ENCODE results near the gene MED8. TPM values are rescaled to one million over a fixed set of nuclear protein-coding genes. Genes with fewer than 3 reads are reported as not detected.

The MED8 gene
- total and polyA plus RNA-seq, 12 donors: 10.5 to 32.4 (median 13.9) TPM

DNA sequence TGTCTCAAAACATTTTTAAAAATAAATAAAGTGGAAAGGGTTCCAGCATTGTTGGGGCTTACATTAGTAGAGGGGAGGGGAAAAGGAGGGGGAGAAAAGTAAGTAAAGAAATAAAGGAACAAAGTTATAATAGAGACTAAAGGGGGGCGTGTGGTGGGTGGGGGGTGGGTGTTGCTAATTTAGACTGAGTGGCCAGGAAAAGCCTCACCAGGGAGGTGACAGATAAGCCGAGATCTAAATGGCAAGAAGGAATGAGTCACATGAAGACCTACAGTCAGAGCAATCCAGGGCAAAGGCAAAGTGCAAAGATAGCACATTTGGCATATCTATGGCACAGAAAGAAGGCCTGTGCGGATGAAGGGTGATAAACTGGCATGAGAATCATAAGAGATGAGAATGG, 44.5 kb downstream of the MED8 start:
- no peaks in the 10 kb centered on the region for H3K9me3 ChIP-seq
- intact Hi-C loops (cut with DNase I): loop anchor here in 3 of 10 donors (5.0 kb wide), 3 partner anchors 43 to 108 kb away; partner anchors contain the start of gene TIE1 (in 1 of the 3)
- H3K27me3 ChIP-seq: no peaks in the 10 kb centered on the region
- ATAC-seq (peak in 6 of 8 donors; percentile 13 to 43 (median 32)), DNase-seq (peak in 1 of 2 donors; percentile 48)
- peaks cover 10 to 64% (median 28%) of the 10 kb centered on the region in 9 donors for H3K4me1 ChIP-seq
- peak overlapping the region; percentile 79 to 98 (median 88) for H3K27ac ChIP-seq
- no peak for TF ChIP-seq CTCF (IDR thresholded peaks at IDR 0.05)
- H3K36me3 ChIP-seq: no peaks in the 10 kb centered on the region
- 35 to 45% methylated on average over 3 of the region's 3 CpGs for WGBS, 2 donors
- no peak overlapping the region for H3K4me3 ChIP-seq

GRCh38 chr1:43344267-43344850, 45.2 kb downstream of the MED8 start:
- Histone ChIP-seq H3K4me1 (peaks cover 10 to 56% (median 25%) of the 10 kb centered on the region in 9 donors), H3K4me3 (peak overlapping the region in 1 of 10 donors; percentile 3), H3K36me3 (no peaks in the 10 kb centered on the region), H3K27ac (peak overlapping the region; percentile 79 to 98 (median 88)), H3K27me3 (no peaks in the 10 kb centered on the region), H3K9me3 (no peaks in the 10 kb centered on the region)
- no peak for TF ChIP-seq CTCF (IDR thresholded peaks at IDR 0.05)
- WGBS, 2 donors: 26 to 33% methylated on average over 4 of the region's 4 CpGs
- peak; percentile 33 to 79 (median 66) for ATAC-seq
- intact Hi-C loops (cut with DNase I): loop anchor here in 1 of 10 donors (5.0 kb wide), 1 partner anchor 42 kb away; the partner anchor contains the start of gene TIE1
- peak in 1 of 2 donors; percentile 60 for DNase-seq

DNA sequence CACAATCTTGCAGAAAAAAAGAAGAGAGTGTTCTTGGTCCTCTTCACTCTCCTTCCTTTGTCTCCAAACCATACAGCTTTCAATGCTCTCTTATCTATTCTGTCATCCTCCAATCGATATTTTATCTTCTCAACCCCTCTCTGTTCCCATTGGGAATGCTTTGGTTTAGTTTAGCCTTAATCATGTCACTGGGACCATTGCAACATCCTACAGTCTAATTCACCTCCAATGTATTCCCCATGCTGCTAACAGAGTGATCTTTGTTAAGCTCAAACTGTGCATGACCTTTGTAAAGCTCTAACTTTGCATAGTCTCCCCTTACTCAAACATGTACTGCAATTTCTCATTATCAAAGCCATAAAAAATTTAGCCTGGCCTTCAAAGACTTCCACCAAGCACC, 49.0 kb downstream of the MED8 start:
- H3K27me3 ChIP-seq: no peaks in the 10 kb centered on the region
- no peak for TF ChIP-seq CTCF (IDR thresholded peaks at IDR 0.05)
- no peak overlapping the region for H3K4me3 ChIP-seq
- intact Hi-C loops (cut with DNase I): loop anchor here in 1 of 10 donors (5.0 kb wide), 1 partner anchor 38 kb away; the partner anchor contains the start of gene TIE1
- H3K4me1 ChIP-seq: peaks cover 7 to 29% (median 19%) of the 10 kb centered on the region in 9 donors
- no peak overlapping the region for H3K27ac ChIP-seq
- whole genome bisulfite sequencing, 2 donors: 54 to 66% methylated on average over 1 of the region's 1 CpG
- DNase-seq (no peak), ATAC-seq (no peak)
- H3K9me3 ChIP-seq: no peaks in the 10 kb centered on the region
- H3K36me3 ChIP-seq: no peaks in the 10 kb centered on the region

DNA sequence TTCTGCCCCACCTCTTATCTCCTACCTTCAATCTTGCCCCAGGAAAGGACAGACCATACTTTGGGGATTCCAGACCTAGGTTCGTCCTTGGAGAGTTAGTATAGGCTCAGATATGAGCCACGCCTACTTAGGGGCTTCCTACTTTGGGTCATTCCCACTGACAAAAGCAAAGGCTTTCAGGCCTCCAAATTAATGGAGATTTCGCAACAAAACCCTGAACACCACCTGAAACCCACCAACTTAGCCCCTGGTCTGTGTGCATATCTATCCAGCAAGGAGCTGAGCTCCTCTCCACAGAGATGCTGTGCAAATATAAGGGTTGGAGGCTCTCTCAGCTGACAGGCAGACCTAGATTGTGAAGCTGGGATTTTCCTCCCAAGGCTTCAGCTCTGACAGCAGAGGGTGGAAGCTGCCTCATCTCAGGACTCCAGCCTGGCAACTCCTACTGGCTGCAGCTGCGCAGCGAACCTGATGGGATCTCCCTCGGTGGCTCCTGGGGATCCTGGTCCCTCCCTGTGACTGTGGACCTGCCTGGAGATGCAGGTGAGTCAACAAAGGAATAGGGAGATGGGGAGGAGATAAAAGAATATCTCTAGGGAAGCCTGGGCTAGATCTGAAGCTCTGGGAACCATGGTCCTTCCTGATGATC, 49.9 kb downstream of the MED8 start:
- no peaks in the 10 kb centered on the region for H3K27me3 ChIP-seq
- H3K36me3 ChIP-seq: no peaks in the 10 kb centered on the region
- intact Hi-C loops (cut with DNase I): loop anchor here in 1 of 10 donors (5.0 kb wide), 1 partner anchor 37 kb away; the partner anchor contains the start of gene TIE1
- H3K27ac ChIP-seq: no peak overlapping the region
- WGBS, 2 donors: 95% methylated on average over 6 of the region's 6 CpGs
- no peak for TF ChIP-seq CTCF (IDR thresholded peaks at IDR 0.05)
- DNase-seq (no peak), ATAC-seq (no peak)
- peaks cover 4 to 21% (median 16%) of the 10 kb centered on the region in 9 donors for H3K4me1 ChIP-seq
- no peak overlapping the region for H3K4me3 ChIP-seq
- no peaks in the 10 kb centered on the region for H3K9me3 ChIP-seq
